Measurements from ENCODE around the gene IGSF6.
"Not testable (repeated sequence)": the region's sequence is repeated elsewhere in the genome, so short reads cannot be mapped to it uniquely, and the experiment has no call there.

IGSF6 gene, protein sequence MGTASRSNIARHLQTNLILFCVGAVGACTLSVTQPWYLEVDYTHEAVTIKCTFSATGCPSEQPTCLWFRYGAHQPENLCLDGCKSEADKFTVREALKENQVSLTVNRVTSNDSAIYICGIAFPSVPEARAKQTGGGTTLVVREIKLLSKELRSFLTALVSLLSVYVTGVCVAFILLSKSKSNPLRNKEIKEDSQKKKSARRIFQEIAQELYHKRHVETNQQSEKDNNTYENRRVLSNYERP

DNA sequence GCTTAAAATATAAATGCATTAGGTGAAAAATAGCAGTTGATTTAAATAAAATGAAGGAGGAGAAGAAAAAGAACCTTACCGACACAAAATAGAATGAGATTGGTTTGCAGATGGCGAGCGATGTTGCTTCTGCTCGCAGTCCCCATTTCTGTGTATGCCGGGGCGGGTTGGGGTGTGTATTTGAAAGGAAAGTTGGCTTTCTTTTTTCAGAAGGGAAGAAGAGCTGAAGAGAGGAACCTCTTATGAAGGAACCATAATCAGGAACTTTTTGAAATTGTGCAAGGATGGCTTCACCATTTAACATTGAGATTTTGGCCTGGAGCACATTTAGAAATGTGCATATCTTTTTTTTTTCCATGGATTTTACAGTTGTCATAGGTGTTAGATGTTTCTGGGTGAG lies at the start of gene IGSF6:
IGSF6 (minus strand) TSS at position 156 of the 400 bp plus-strand sequence; CDS start at position 146, 10 bp downstream.
- DNase-seq, result no peak

DNA sequence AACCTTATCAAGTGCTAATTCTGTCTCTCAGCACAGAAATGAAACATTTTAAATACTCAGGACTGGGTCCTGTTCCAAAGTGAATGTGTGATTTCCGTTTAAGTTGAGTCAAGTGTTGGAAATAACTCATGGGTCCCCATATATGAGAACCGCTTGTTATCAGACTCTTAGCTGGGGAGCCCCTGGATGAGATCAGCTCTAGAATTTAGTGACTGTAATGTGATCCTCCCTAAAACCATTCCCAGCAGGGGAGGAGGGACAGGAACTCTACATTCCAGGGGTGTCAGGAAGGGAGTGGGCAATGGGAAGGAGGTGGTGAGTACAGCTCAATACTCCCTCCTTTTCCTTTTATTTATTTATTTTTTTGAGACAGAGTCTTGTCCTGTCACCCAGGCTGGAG lies 48.9 kb upstream of the IGSF6 start:
- DNase-seq, result no peak
- in situ Hi-C loops (cut with MboI; ENCODE audit: low pct_unique_long_range_greater_than_20kb, low sequenced_read_pairs), result loop anchor here (25.0 kb wide), 1 partner anchor 114 kb away; the partner anchor contains the start of gene METTL9

More for the DNA sequence above, at the start of gene IGSF6:
- in situ Hi-C loops (cut with MboI; ENCODE audit: low pct_unique_long_range_greater_than_20kb, low sequenced_read_pairs), result no loop called here

- DNase-seq, result peak; percentile 12
- in situ Hi-C loops (cut with MboI; ENCODE audit: low pct_unique_long_range_greater_than_20kb, low sequenced_read_pairs), result no loop called here
Observed at GRCh38 chr16:21698169-21699032, 46.0 kb upstream of the IGSF6 start.

- in situ Hi-C loops (cut with MboI; ENCODE audit: low pct_unique_long_range_greater_than_20kb, low sequenced_read_pairs), result no loop called here
- no peak for DNase-seq
Observed at GRCh38 chr16:21697032-21697431, 44.6 kb upstream of the IGSF6 start.

GRCh38 chr16:21694609-21695008 lies 42.2 kb upstream of the IGSF6 start:
- in situ Hi-C loops (cut with MboI; ENCODE audit: low pct_unique_long_range_greater_than_20kb, low sequenced_read_pairs), result no loop called here
- DNase-seq, result no peak

GRCh38 chr16:21690967-21691366 lies 38.6 kb upstream of the IGSF6 start:
- in situ Hi-C loops (cut with MboI; ENCODE audit: low pct_unique_long_range_greater_than_20kb, low sequenced_read_pairs); DNase-seq: not testable (repeated sequence)

- DNase-seq, result no peak
- in situ Hi-C loops (cut with MboI; ENCODE audit: low pct_unique_long_range_greater_than_20kb, low sequenced_read_pairs), result no loop called here
Observed at GRCh38 chr16:21689107-21689506, 36.7 kb upstream of the IGSF6 start.

- in situ Hi-C loops (cut with MboI; ENCODE audit: low pct_unique_long_range_greater_than_20kb, low sequenced_read_pairs), result no loop called here
- peak; percentile 25 for DNase-seq
Observed at GRCh38 chr16:21685034-21685455, 32.6 kb upstream of the IGSF6 start.

- in situ Hi-C loops (cut with MboI; ENCODE audit: low pct_unique_long_range_greater_than_20kb, low sequenced_read_pairs), result no loop called here
- peak; percentile 44 for DNase-seq
Observed at GRCh38 chr16:21684199-21684598, 31.8 kb upstream of the IGSF6 start.

- DNase-seq, result no peak
- in situ Hi-C loops (cut with MboI; ENCODE audit: low pct_unique_long_range_greater_than_20kb, low sequenced_read_pairs), result no loop called here
Observed at GRCh38 chr16:21683184-21683583, 30.8 kb upstream of the IGSF6 start.

DNA sequence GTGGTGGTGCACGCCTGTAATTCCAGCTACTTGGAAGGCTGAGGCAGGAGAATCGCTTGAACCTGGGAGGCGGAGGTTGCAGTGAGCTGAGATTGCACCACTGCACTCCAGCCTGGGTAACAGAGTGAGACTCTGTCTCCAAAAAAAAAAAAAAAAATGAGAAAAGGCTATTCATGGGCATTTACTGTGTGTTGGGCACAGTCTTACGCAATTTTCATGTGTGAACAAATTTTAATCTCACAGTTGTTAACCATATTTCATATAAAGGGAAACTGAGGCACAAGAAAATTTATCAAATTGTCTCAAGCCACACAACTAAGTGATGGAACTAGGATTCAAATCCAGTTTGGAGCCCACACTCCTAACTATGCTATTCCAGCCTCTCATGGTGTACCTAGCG lies 28.3 kb upstream of the IGSF6 start:
- in situ Hi-C loops (cut with MboI; ENCODE audit: low pct_unique_long_range_greater_than_20kb, low sequenced_read_pairs); DNase-seq: not testable (repeated sequence)

GRCh38 chr16:21674456-21674855 lies 22.0 kb upstream of the IGSF6 start:
- in situ Hi-C loops (cut with MboI; ENCODE audit: low pct_unique_long_range_greater_than_20kb, low sequenced_read_pairs); DNase-seq: not testable (repeated sequence)

GRCh38 chr16:21673469-21673868 lies 21.1 kb upstream of the IGSF6 start:
- DNase-seq, result no peak
- in situ Hi-C loops (cut with MboI; ENCODE audit: low pct_unique_long_range_greater_than_20kb, low sequenced_read_pairs), result no loop called here

GRCh38 chr16:21667575-21667974 lies 15.2 kb upstream of the IGSF6 start:
- in situ Hi-C loops (cut with MboI; ENCODE audit: low pct_unique_long_range_greater_than_20kb, low sequenced_read_pairs), result no loop called here
- no peak for DNase-seq

DNA sequence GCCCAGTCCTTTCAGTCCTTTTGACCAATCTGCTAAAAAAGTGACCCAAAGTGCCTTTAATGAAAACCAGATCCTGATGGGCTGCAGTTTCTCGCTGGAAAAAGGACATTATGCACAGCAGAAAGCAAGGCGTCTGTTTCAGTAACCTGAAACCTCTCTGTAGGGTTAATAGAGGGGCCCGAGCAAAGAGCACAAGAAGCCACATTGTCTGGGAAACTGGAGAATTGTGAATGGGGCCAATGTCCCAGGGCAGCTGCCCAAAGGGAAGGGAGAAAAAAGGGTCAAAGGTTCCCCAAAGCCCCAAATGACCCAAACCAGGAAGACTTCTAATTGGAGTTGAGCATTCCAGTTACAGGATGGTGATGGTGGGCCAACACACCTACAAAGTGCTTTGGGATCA lies 14.4 kb upstream of the IGSF6 start:
- in situ Hi-C loops (cut with MboI; ENCODE audit: low pct_unique_long_range_greater_than_20kb, low sequenced_read_pairs), result no loop called here
- DNase-seq, result no peak

DNA sequence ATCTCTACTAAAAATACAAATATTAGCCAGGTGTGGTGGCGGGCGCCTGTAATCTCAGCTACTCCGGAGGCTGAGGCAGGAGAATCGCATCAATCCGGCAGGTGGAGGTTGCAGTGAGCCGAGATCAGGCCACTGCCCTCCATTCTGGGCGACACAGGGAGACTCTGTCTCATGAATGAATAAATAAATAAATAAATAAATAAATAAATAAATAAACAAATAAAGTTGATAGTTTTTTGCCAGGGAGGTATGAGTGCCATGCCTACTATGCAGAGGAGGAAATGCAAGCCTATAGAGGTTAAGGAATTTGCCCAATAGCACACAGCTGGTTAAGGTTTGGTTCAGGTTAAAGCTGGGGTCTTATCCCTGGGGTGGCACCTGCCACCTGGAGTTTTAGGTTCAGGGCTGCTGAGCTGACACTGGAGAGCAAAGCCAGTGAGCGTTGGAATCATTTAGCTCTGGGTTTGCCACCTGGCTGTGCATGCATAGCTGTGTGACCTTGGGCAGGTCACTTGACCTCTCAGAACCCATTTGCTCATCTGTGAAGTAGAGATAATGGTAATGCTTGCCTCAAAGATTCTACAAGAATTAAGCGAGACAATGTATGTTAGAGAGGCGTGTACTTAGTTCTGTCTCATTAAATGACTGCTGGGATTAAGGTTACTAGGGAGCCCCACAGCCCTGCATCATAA lies 12.5 kb upstream of the IGSF6 start:
- no peak for DNase-seq
- in situ Hi-C loops (cut with MboI; ENCODE audit: low pct_unique_long_range_greater_than_20kb, low sequenced_read_pairs), result no loop called here

- in situ Hi-C loops (cut with MboI; ENCODE audit: low pct_unique_long_range_greater_than_20kb, low sequenced_read_pairs), result no loop called here
- no peak for DNase-seq
Observed at GRCh38 chr16:21663889-21664647, 11.7 kb upstream of the IGSF6 start, which contains the start of gene OTOA. OTOA (plus strand) TSS chr16:21663968; CDS start chr16:21678515, 14,547 bp downstream.

GRCh38 chr16:21659124-21659523 lies 6.7 kb upstream of the IGSF6 start:
- in situ Hi-C loops (cut with MboI; ENCODE audit: low pct_unique_long_range_greater_than_20kb, low sequenced_read_pairs), result no loop called here
- DNase-seq, result no peak
